ENCODE results near the gene ANO4. TPM values are rescaled to one million over a fixed set of nuclear protein-coding genes. Genes with fewer than 3 reads are reported as not detected.
A peak's percentile ranks its signal among the peaks of the same experiment; 100 is the strongest.
"Not testable (repeated sequence)": the region's sequence is repeated elsewhere in the genome, so short reads cannot be mapped to it uniquely, and the experiment has no call there.

The ANO4 gene
- total and polyA plus RNA-seq, 9 donors = 1.8 to 13.1 (median 5.6) TPM

GRCh38 chr12:101086490-101087135 is 292.0 kb downstream of the ANO4 start:
- peak in 1 of 5 donors; percentile 32 for DNase-seq
- H3K27me3 ChIP-seq = no peaks in the 10 kb centered on the region
- H3K9me3 ChIP-seq = no peaks in the 10 kb centered on the region
- no peak for TF ChIP-seq POLR2A (IDR thresholded peaks at IDR 0.05)
- no peak for TF ChIP-seq EP300 (IDR thresholded peaks at IDR 0.05)
- no peak for TF ChIP-seq CTCF (IDR thresholded peaks at IDR 0.05)
- intact Hi-C loops (cut with DNase I) = no loop called here
- no peak overlapping the region for H3K27ac ChIP-seq
- H3K36me3 ChIP-seq = no peaks in the 10 kb centered on the region
- 36 to 43% (median 36%) methylated on average over 11 of the region's 11 CpGs for WGBS, 3 donors
- H3K4me1 ChIP-seq (ENCODE audit: insufficient read depth) = peaks cover 2% of the 10 kb centered on the region
- no peak overlapping the region for H3K4me3 ChIP-seq

GRCh38 chr12:101087920-101088319 is 293.3 kb downstream of the ANO4 start:
- Histone ChIP-seq H3K27ac (no peak overlapping the region), H3K36me3 (no peaks in the 10 kb centered on the region), H3K27me3 (no peaks in the 10 kb centered on the region), H3K4me1 (ENCODE audit: insufficient read depth) (peaks cover 2% of the 10 kb centered on the region), H3K4me3 (no peak overlapping the region), H3K9me3 (no peaks in the 10 kb centered on the region)
- intact Hi-C loops (cut with DNase I) = no loop called here
- TF ChIP-seq EP300 (IDR thresholded peaks at IDR 0.05) (no peak), CTCF (IDR thresholded peaks at IDR 0.05) (no peak), POLR2A (IDR thresholded peaks at IDR 0.05) (no peak)
- no peak for DNase-seq
- WGBS, 3 donors = 86 to 97% (median 95%) methylated on average over 5 of the region's 5 CpGs

- Histone ChIP-seq H3K9me3 (no peaks in the 10 kb centered on the region), H3K4me3 (no peak overlapping the region), H3K27me3 (no peaks in the 10 kb centered on the region), H3K4me1 (ENCODE audit: insufficient read depth) (peaks cover 2% of the 10 kb centered on the region), H3K27ac (no peak overlapping the region), H3K36me3 (no peaks in the 10 kb centered on the region)
- WGBS, 3 donors = 85 to 93% (median 91%) methylated on average over 3 of the region's 3 CpGs
- intact Hi-C loops (cut with DNase I) = no loop called here
- no peak for DNase-seq
- no peak for TF ChIP-seq POLR2A (IDR thresholded peaks at IDR 0.05)
- TF ChIP-seq CTCF (IDR thresholded peaks at IDR 0.05) = no peak
- TF ChIP-seq EP300 (IDR thresholded peaks at IDR 0.05) = no peak
Measured at GRCh38 chr12:101089271-101089670, 294.7 kb downstream of the ANO4 start.

- DNase-seq; intact Hi-C loops (cut with DNase I); H3K4me3 ChIP-seq; H3K27ac ChIP-seq; H3K4me1 ChIP-seq (ENCODE audit: insufficient read depth); H3K36me3 ChIP-seq; H3K9me3 ChIP-seq; H3K27me3 ChIP-seq: not testable (repeated sequence)
- 89 to 96% (median 92%) methylated on average over 4 of the region's 4 CpGs for WGBS, 3 donors
Measured at GRCh38 chr12:101090222-101090621, 295.6 kb downstream of the ANO4 start.

GRCh38 chr12:101097829-101098580 is 303.4 kb downstream of the ANO4 start:
- Histone ChIP-seq H3K27me3 (no peaks in the 10 kb centered on the region), H3K36me3 (no peaks in the 10 kb centered on the region), H3K9me3 (no peaks in the 10 kb centered on the region), H3K27ac (peak overlapping the region in 1 of 2 donors; percentile 32), H3K4me1 (ENCODE audit: insufficient read depth) (peaks cover 8% of the 10 kb centered on the region), H3K4me3 (no peak overlapping the region)
- intact Hi-C loops (cut with DNase I) = no loop called here
- DNase-seq = no peak
- 59 to 69% (median 66%) methylated on average over 5 of the region's 5 CpGs for WGBS, 3 donors
- TF ChIP-seq CTCF (IDR thresholded peaks at IDR 0.05) (no peak), EP300 (IDR thresholded peaks at IDR 0.05) (no peak), POLR2A (IDR thresholded peaks at IDR 0.05) (no peak)

Measured in ovary (tissue), 9 donors.